GM21367 (cell line): ENCODE measurements around the gene SLC5A9.
"Not testable (repeated sequence)": the region's sequence is repeated elsewhere in the genome, so short reads cannot be mapped to it uniquely, and the experiment has no call there.

ENCODE experiments used
- ATAC-seq: cut with Tn5 transposase; IDR thresholded peaks from one replicate; pipeline ENCODE4 v1.9.1; 2021; ENCODE audit not compliant: unreplicated experiment

SLC5A9 gene

DNA sequence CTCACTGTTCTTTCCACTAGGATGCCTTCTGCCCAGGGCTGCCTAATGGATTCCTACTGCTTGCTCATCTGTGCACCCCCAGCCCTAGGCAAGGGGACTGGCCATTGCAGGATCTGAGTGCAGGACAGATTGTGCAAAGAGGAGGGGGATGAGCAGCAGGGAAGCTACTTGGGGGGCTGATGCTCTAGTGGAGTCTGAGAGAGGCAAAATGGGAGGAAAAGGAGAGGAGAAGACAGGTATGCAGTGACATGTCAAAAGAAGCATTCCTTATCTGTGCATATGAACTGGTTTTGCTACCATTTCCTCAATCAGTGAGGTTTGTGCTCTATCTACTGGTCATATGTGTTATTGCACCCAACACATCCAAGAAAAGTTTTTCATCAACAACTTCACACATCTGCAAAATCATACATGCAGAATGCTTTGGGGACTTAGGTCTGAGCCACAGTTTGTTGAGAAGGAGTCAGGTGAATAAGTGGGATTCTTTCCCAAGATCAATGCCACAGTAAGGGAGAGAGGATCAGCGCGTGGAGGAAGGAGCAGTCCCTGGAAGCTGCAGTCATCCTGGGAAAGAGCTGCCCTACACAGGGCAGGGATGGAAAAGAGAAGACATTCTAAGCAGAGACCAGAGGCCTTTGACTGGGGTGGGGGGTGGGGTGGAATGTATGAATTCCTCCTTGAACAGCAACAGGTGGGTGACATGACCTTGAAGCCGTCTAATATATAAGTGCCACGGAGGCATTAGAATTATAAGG, 14.4 kb downstream of the SLC5A9 start:
- peak; percentile 80 for ATAC-seq

DNA sequence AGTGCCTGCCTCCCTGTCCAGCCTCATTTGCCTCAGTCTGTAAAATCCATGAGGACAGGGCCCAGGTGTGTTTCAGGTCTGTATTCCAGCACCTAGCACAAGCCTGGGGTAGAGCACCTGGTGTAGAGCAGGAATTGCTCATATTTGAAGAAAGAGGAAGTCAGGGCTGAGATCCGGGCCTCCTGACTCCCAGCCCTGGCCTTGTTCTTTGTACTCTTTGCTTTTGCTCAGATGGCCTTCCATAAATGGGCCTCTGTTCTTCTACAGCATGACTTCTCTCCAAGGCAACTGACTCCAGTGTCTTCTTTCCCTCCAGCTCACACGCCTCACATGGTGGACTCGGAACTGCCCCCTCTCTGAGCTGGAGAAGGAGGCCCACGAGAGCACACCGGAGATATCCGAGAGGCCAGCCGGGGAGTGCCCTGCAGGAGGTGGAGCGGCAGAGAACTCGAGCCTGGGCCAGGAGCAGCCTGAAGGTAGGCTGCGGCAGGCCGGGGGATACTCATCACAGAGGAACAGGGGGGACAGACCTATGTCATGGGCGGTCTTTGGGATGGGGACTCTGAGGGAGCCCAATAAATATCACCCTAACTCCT, 19.7 kb downstream of the SLC5A9 start:
- ATAC-seq, result no peak

DNA sequence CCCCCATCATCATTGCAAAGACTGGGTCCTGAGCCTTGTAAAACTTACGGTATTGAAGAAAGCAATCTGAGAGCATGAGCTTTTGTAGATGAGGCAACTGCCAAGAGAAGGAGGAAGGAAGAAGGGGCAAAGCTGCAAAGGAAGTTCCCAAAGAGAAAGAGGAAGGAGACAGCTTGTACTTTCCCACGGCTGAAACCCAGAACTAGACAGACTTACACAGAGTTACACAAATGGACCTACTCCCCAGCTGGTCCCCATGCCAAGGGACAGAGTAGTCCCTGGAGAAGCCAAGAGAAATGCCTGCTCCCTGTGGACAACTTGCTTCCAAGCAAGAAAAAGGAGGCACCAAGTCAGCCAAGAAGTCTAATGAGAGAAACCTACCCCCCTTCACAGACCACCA, 22.6 kb downstream of the SLC5A9 start:
- no peak for ATAC-seq

DNA sequence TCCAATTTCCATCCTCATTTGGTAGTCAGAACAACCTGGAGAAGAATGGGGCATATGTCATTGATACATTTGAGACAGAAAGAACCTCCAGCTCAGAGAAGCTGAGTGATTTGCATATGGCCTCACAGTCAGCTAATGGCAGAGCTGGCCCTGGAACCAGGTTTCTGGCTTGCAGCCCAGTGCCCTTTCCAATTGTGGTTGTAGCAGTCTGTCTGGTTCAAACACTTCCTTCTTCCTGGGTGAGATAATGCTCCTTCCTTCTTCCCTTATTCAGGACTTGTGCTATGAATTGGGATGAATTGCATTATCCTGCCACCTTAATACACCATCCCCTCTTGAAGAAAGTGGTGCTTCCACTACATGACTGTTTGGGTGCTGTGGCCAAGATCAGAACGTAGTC, 24.2 kb downstream of the SLC5A9 start:
- ATAC-seq, result no peak

DNA sequence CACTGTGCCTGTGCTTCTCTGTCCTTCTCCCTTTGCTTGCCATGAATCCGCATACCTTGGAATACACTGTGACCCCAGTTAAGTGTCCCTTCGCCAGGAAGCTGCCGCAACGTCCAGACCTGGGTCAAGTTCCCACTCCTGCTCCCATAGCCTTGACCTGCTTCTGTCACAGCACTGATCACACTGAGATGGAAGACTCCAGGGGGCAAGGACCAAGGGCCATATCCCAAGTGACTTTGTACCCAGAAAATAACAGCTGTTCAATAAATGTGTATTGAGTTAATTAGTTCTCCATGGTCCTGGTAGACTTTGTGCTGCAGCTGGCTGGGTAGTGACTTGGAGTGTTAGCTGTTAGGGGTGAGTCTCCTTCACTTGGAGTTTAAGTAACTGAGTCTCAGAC, 25.8 kb downstream of the SLC5A9 start:
- no peak for ATAC-seq

DNA sequence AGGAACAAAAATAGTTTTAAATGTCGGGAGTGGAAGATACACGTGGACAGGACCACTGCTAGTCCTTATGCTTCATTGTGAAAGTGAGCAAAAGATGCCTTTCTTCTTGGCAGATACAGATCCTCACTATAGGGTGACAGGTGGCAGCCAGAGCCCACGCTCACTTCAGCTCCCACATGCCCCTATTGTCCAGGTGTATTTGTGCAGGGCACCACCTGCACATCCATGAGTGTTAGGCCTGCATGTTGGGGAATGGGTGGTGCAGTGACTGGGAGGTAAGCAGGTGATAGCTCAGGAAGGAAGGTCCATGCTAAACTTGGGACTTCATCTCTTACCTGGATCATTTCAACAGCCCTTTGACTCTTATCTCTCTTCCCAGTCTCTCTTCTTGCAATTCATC, 27.4 kb downstream of the SLC5A9 start:
- no peak for ATAC-seq

DNA sequence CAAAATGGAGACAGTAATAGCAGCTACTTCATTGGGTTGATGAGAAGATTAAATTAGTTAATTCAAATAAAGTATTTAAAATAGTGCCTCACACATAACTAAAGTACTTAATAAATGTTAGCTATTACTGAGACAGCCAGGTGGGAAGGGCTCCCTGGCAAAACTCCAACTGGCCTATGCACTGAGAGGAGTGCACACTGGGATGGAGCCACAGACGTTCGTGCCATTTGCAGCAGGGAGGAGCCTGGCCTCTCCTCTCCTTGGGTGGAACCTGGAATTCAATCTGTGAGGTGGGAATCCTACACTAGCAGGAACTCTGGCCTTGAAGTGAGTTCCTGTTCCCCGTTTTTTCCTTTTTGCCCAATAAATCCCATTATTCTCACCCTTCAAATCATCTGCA, 28.1 kb downstream of the SLC5A9 start:
- no peak for ATAC-seq

DNA sequence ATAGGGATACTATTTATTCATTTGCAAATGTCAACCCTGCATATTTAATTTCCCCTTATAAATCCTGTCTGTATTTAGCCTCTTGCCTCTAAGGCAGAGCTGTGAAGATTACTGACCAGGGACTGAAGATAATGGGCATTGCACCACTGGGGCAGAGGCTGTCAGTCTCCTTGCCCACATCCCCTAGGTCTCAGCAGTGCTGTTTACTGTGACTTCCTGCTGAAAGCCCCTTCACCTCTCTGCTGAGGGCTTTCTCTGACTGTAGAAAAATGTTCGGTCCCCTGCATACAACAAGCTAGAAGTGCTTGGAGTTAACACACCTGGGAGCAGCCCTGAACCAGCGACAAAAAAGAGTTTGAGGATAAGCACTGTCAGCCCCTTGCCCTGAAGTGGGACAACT, 28.8 kb downstream of the SLC5A9 start:
- ATAC-seq, result no peak

DNA sequence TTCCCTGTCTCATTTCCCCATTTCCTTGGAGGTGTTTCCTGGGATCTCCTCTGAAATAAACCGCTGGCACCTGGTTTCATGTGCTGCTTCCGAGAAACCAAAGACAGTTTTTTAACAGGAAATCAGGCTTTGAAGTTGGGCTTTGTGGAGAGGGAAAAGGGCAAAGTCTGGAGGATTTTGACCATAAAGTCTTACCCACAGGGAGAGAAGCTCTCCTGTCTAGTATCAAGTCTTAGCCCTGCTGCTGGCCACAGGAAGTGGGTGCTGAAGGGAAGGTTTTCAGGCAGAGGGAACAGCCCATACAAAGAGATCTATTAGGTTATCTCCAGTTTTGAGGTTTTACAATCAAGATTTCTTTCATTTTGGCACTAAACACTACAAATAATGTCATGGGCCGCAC, 29.3 kb downstream of the SLC5A9 start:
- ATAC-seq, result no peak

DNA sequence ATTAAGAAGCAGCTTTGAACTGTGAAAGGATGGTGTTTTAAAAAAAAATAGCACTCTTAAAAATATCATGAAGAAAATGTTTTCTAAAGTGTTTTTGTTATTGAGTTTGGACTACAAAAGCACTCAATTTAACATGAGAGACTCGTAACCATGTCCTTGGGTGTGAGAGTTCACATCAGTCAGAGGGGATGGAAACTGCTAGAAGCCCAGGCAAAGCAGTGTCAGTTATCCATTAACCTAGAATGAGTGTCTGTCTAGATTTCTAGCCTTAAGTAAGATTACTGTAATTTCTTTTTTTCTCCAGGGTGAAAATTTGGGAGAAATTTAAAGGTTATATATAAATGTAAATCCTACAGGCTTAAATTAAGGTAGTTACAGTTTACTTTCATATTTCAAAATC, 31.7 kb downstream of the SLC5A9 start:
- no peak for ATAC-seq

DNA sequence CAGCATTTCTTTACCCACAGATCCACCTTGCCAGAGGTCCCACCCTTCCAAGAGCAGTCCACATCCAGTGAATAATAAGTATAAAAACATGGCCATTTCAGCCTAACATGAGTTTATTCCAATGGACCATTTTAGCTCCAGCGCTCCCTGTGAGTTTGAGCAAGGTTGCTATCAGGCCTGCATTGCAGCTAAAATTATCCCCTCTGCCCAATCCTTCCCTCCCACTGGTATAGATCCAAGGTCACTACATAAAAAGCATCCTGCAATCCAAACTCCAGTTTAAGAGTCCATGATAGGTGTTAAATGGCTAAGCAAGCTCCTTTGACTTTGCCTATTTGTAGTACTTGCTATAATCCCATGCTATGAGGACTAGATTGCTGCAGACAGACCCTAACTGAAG, 35.6 kb downstream of the SLC5A9 start:
- ATAC-seq, result no peak

DNA sequence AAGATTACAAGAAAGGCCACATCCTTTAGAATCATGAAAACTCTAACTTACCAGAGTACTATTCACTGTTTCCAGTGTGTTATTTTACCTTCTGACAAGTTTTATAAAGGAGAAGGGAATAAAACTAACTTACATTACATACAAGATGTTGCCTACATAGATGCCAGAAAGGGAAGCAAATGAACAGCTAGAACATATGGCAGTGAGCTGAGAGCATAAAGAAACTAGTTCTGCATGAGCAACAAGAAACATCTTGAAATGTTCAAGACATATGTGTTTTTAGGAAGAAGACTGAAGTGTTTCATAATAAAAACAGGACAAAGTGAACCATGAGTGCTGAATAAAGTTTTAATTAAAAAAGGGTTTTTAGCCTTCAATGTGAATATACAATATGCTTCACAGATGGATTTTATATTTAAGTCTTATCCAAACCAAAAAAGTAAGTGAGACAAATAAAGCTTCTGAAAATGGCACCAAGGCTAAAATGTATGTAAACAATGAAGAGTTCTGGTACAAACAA, 39.4 kb downstream of the SLC5A9 start:
- ATAC-seq, result no peak

DNA sequence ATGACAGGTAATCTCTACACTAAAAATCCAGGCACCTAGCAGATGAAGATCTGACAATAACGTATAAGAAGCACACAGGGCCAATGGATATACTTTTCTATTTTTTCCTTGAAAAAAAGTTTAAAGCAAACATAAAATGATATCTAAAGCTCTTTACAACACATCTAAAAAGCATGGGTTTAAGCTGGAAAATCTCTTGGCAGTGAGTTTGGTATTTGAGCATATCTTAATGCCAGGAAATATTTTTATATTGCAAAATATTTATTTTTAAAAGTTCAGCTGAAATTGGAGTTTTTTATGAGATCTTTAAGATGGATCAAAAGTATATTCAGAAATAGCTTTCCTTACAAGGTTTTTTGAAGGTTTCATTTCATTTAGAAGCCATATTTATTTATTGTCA, 40.5 kb downstream of the SLC5A9 start:
- ATAC-seq, result no peak

DNA sequence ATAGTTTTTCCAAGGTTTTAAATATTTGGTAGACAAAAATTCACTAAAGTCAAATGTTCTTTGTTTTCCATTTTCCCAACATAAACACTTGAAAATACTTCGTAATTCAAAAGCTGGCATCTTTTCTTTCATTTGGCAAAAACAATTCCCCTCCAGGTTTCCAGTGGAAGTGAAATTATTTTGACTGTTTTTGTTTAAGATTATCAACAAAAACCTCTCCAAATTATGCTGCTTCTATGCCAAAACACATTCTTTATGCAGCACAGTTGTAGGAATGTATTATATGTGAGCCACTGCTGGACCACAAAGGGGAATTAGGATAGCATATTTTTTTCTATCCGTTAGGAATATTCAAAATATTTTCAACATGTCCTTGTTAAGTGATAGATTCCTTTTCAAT, 44.1 kb downstream of the SLC5A9 start:
- no peak for ATAC-seq

DNA sequence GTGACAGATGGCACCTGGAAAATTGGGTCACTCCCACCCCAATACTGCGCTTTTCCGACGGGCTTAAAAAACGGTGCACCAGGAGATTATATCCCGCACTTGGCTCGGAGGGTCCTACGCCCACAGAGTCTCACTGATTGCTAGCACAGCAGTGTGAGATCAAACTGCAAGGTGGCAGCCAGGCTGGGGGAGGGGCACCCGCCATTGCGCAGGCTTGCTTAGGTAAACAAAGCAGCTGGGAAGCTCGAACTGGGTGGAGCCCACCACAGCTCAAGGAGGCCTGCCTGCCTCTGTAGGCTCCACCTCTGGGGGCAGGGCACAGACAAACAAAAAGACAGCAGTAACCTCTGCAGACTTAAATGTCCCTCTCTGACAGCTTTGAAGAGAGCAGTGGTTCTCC, 54.9 kb downstream of the SLC5A9 start:
- ATAC-seq, result not testable (repeated sequence)

DNA sequence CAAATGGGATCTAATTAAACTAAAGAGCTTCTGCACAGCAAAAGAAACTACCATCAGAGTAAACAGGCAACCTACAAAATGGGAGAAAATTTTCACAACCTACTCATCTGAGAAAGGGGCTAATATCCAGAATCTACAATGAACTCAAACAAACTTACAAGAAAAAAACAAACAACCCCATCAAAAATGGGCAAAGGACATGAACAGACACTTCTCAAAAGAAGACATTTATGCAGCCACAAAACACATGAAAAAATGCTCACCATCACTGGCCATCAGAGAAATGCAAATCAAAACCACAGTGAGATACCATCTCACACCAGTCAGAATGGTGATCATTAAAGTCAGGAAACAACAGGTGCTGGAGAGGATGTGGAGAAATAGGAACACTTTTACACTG, 59.8 kb downstream of the SLC5A9 start:
- not testable (repeated sequence) for ATAC-seq

DNA sequence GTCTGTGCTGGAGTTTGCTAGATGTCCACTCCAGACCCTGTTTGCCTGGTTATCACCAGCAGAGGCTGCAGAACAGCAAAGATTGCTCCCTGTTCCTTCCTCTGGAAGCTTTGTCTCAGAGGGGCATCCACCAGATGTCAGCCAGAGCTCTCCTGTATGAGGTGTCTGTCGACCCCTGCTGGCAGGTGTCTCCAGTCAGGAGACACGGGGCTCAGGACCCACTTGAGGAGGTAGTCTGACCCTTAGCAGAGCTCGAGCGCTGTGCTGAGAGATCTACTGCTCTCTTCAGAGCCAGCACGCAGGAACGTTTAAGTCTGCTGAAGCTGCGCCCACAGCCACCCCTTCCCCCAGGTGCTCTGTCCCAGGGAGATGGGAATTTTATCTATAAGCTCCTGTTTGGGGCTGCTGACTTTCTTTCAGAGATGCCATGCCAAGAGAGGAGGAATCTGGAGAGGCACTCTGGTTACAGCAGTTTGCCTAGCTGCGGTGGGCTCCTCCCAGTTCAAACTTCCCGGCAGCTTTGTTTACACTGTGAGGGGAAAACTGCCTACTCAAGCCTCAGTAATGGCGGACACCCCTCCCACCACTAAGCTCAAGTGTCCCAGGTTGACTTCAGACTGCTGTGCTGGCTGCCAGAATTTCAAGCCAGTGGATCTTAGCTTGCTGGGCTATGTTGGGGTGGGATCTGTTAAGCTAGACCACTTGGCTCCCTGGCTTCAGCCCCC, 62.3 kb downstream of the SLC5A9 start:
- ATAC-seq, result not testable (repeated sequence)

DNA sequence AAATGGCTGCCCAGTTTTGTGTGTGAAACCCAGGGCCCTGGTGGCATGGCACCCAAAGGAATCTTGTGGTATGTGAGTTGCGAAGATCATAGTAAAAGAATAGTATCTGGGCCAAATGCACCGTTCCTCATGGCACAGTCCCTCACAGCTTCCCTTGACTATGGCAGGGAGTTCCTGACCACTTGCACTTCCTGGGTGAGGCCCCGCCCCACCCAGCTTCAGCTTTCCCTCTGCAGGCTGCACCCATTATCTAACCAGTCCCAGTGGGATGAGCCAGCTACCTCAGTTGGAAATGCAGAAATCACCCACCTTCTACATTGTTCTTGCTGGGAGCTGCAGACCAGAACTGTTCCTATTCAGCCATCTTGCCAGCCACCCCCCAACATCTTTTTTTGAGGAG, 63.0 kb downstream of the SLC5A9 start:
- ATAC-seq, result no peak

DNA sequence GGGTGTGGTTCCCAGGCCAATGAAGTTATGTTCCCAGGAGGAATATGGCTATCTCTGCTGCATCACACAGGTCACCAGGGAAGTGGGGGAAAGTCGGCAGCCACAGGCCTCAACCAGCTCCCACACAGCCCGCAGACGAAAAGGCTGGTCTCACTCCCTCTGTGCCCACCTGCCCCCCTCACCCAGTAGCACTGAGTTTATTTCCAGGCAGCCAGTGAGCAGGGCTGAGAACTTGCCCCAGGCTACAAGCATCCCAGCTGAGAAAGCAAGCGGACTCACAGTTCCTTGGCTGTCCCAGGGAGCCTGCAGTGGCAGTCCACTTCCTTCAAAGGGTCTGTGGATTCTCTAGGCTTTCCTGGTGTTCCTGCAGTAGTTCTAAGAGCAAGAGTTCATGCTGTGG, 68.9 kb downstream of the SLC5A9 start:
- no peak for ATAC-seq

DNA sequence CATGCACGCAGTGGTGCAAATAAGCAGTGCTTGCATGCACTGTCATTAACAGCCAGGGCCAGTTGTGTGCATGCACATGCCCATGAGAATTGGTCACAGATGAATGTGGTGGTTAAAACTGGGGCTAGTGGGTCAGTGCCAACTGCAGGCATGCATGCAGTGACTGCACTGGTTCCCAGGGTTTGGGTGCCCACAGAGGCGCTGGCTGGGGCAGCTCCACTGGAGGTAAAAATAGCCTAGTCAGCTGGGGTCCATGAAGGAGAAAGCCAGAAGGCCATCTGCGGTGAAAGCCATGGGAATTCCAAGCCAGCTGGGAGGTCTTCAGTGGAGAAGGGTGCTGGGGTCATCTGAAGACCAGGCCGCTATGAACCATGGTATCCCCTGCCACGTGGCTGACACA, 70.2 kb downstream of the SLC5A9 start:
- ATAC-seq, result no peak

DNA sequence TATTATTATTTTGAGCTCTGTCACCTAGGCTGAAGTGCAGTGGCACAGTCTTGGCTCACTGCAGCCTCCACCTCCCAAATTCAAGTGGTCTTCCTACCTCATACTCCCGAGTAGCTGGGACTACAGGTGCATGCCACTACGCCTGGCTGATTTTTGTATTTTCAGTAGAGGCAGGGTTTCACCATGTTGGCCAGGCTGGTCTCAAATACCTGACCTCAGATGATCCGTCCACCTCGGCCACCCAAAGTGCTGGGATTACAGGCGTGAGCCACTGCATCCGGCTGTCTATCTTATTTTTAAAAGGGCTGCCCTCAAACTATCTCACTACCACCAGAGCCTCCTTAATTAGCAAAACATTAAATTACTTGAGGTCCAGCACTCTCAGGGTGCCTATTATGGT, 71.6 kb downstream of the SLC5A9 start:
- not testable (repeated sequence) for ATAC-seq

DNA sequence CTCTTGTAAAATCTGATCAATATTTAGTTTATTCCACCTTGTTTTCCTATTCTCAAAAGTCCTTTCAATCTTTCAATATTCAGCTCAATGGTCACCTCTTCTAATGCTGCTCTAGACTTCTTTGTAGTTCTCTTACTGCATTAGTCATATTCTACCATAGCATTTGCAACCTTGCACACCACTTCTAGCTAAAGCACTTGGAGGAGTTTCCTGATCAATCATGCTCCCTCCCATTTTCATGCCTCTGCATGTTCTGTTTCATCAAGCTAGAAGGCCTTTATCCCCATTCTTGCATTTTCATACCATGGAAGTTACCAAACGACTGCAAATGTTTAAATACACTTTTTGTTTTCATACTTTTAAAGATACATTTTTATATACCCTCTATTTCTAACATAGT, 72.1 kb downstream of the SLC5A9 start:
- ATAC-seq, result no peak
